OCI-LY1 (cell line): ENCODE data around the gene ATXN7L1.

ENCODE experiments used
- H2AFZ ChIP-seq: fragments of 200-600 bp; sonication (generic), shearing (Covaris generic); 2 replicates; pipeline ENCODE4 v1.6.0; 2014; ENCODE audit warnings: antibody characterized with exemption, mild to moderate bottlenecking, low read length
- H3F3A ChIP-seq: fragments of 200-600 bp; sonication (generic), shearing (Covaris generic); 2 replicates; pipeline ENCODE4 v1.6.0; 2014; ENCODE audit warnings: mild to moderate bottlenecking, antibody characterized with exemption, low read length, moderate library complexity; ENCODE audit not compliant: insufficient read depth
- H3K27ac ChIP-seq: fragments of 200-600 bp; sonication (generic); 2 replicates; pipeline ENCODE4 v1.5.1; 2014; ENCODE audit warnings: low read length, mixed run types, mild to moderate bottlenecking, low read depth; ENCODE audit not compliant: poor library complexity, severe bottlenecking
- H3K27me3 ChIP-seq: fragments of 200-600 bp; sonication (generic); 2 replicates; pipeline ENCODE4 v1.6.0; 2014; ENCODE audit warnings: antibody characterized with exemption, mild to moderate bottlenecking, low read length, moderate library complexity; ENCODE audit not compliant: insufficient read depth
- H3K36me3 ChIP-seq: fragments of 200-600 bp; sonication (generic); 2 replicates; pipeline ENCODE4 v1.6.1; 2014; ENCODE audit warnings: mild to moderate bottlenecking, antibody characterized with exemption, low read length, moderate library complexity, mixed read lengths; ENCODE audit not compliant: insufficient read depth
- H3K4me1 ChIP-seq: fragments of 200-600 bp; sonication (generic); 2 replicates; pipeline ENCODE4 v1.5.1; 2014; ENCODE audit warnings: mild to moderate bottlenecking, low read length, moderate library complexity; ENCODE audit not compliant: insufficient read depth, severe bottlenecking
- H3K4me2 ChIP-seq: fragments of 200-600 bp; sonication (generic), shearing (Covaris generic); 2 replicates; pipeline ENCODE4 v1.6.1; 2014; ENCODE audit warnings: low read length
- H3K4me3 ChIP-seq: fragments of 200-600 bp; sonication (generic); 2 replicates; pipeline ENCODE4 v1.5.1; 2014; ENCODE audit warnings: low read length, low read depth, mild to moderate bottlenecking, mixed read lengths; ENCODE audit not compliant: poor library complexity, severe bottlenecking
- H3K79me2 ChIP-seq: fragments of 200-600 bp; shearing (Covaris generic); 2 replicates; pipeline ENCODE4 v1.6.1; 2016; ENCODE audit warnings: mixed run types, low read length, mixed read lengths; ENCODE audit not compliant: insufficient read depth
- H3K9ac ChIP-seq: fragments of 200-600 bp; sonication (generic), shearing (Covaris generic); 2 replicates; pipeline ENCODE4 v1.6.1; 2014; ENCODE audit warnings: mild to moderate bottlenecking, low read length, mixed read lengths
- H3K9me2 ChIP-seq: fragments of 200-600 bp; sonication (generic), shearing (Covaris generic); 2 replicates; pipeline ENCODE4 v1.6.1; 2014; ENCODE audit warnings: low read depth, mild to moderate bottlenecking, low read length, mixed read lengths
- H3K9me3 ChIP-seq: fragments of 200-600 bp; shearing (Covaris generic); 2 replicates; pipeline ENCODE4 v1.6.1; 2014; ENCODE audit warnings: low read length, mixed read lengths
- H4K20me1 ChIP-seq: fragments of 200-600 bp; sonication (generic), shearing (Covaris generic); 2 replicates; pipeline ENCODE4 v1.6.0; 2016; ENCODE audit warnings: mild to moderate bottlenecking, low read length; ENCODE audit not compliant: insufficient read depth
- CTCF ChIP-seq: fragments of 200-600 bp; sonication (generic), shearing (Covaris generic); IDR thresholded peaks from 2 replicates; pipeline ENCODE4 v1.5.1; 2017; ENCODE audit warnings: mild to moderate bottlenecking, antibody characterized with exemption, low read length, moderate library complexity, mixed read lengths
- EZH2 ChIP-seq: fragments of 200-600 bp; sonication (generic), shearing (Covaris generic); IDR thresholded peaks from 2 replicates; pipeline ENCODE4 v1.8.0; 2017; ENCODE audit warnings: borderline replicate concordance, mixed run types, mild to moderate bottlenecking, antibody characterized with exemption, low read length, moderate library complexity, mixed read lengths

Gene ATXN7L1

GRCh38 chr7:105731042-105731441, 145.4 kb downstream of the ATXN7L1 start:
- Histone ChIP-seq H3K79me2 (no peaks in the 10 kb centered on the region), H3K9ac (no peak overlapping the region), H3K9me2 (no peaks in the 10 kb centered on the region), H2AFZ (no peak overlapping the region), H3K27ac (no peak overlapping the region), H4K20me1 (no peaks in the 10 kb centered on the region), H3K36me3 (no peaks in the 10 kb centered on the region), H3K4me2 (no peak overlapping the region), H3K4me3 (no peak overlapping the region), H3K4me1 (no peaks in the 10 kb centered on the region), H3K27me3 (no peaks in the 10 kb centered on the region), H3K9me3 (no peaks in the 10 kb centered on the region), H3F3A (no peaks in the 10 kb centered on the region)
- TF ChIP-seq CTCF (no peak), EZH2 (no peak)

GRCh38 chr7:105728028-105728427, 148.4 kb downstream of the ATXN7L1 start:
- Histone ChIP-seq H3K79me2 (no peaks in the 10 kb centered on the region), H3K36me3 (no peaks in the 10 kb centered on the region), H3K9me2 (no peaks in the 10 kb centered on the region), H3K9ac (no peak overlapping the region), H3K9me3 (no peaks in the 10 kb centered on the region), H3K4me2 (no peak overlapping the region), H3K4me3 (no peak overlapping the region), H4K20me1 (no peaks in the 10 kb centered on the region), H2AFZ (no peak overlapping the region), H3F3A (no peaks in the 10 kb centered on the region), H3K4me1 (no peaks in the 10 kb centered on the region), H3K27me3 (no peaks in the 10 kb centered on the region), H3K27ac (no peak overlapping the region)
- TF ChIP-seq EZH2 (no peak), CTCF (no peak)

GRCh38 chr7:105724688-105725087, 151.7 kb downstream of the ATXN7L1 start:
- Histone ChIP-seq H3K9me2 (no peaks in the 10 kb centered on the region), H3K4me3 (no peak overlapping the region), H3K4me2 (no peak overlapping the region), H3K27ac (no peak overlapping the region), H3K36me3 (no peaks in the 10 kb centered on the region), H3K9me3 (no peaks in the 10 kb centered on the region), H3K4me1 (no peaks in the 10 kb centered on the region), H3K79me2 (no peaks in the 10 kb centered on the region), H4K20me1 (no peaks in the 10 kb centered on the region), H3F3A (no peaks in the 10 kb centered on the region), H3K9ac (no peak overlapping the region), H3K27me3 (no peaks in the 10 kb centered on the region; the same call in 1 of the 2 replicates), H2AFZ (no peak overlapping the region)
- TF ChIP-seq EZH2 (no peak), CTCF (no peak)
